ENCODE data around the gene GRAMD2B.
"Not testable (repeated sequence)": the region's sequence is repeated elsewhere in the genome, so short reads cannot be mapped to it uniquely, and the experiment has no call there.

Gene GRAMD2B

GRCh38 chr5:126413856-126414255 lies 9.4 kb upstream of the GRAMD2B start:
- DNase-seq (ENCODE audit: low read depth in 2 of 2): no peak

GRCh38 chr5:126414874-126415502 lies 8.2 kb upstream of the GRAMD2B start:
- no peak for DNase-seq (ENCODE audit: low read depth in 2 of 2)

GRCh38 chr5:126415789-126416188 lies 7.4 kb upstream of the GRAMD2B start:
- no peak for DNase-seq (ENCODE audit: low read depth in 2 of 2)

- DNase-seq (ENCODE audit: low read depth in 2 of 2): no peak
Observed at GRCh38 chr5:126416266-126416925, 6.8 kb upstream of the GRAMD2B start.

GRCh38 chr5:126417178-126417577 lies 6.0 kb upstream of the GRAMD2B start:
- no peak for DNase-seq (ENCODE audit: low read depth in 2 of 2)

- no peak for DNase-seq (ENCODE audit: low read depth in 2 of 2)
Observed at GRCh38 chr5:126419102-126419501, 4.1 kb upstream of the GRAMD2B start.

GRCh38 chr5:126428421-126428820 lies 5.2 kb downstream of the GRAMD2B start:
- no peak for DNase-seq (ENCODE audit: low read depth in 2 of 2)

- no peak for DNase-seq (ENCODE audit: low read depth in 2 of 2)
Observed at GRCh38 chr5:126430631-126431030, 7.4 kb downstream of the GRAMD2B start.

- no peak for DNase-seq (ENCODE audit: low read depth in 2 of 2)
Observed at GRCh38 chr5:126433701-126434100, 10.5 kb downstream of the GRAMD2B start.

- no peak for DNase-seq (ENCODE audit: low read depth in 2 of 2)
Observed at GRCh38 chr5:126435261-126435660, 12.1 kb downstream of the GRAMD2B start.

- no peak for DNase-seq (ENCODE audit: low read depth in 2 of 2)
Observed at GRCh38 chr5:126435714-126436113, 12.5 kb downstream of the GRAMD2B start.

- no peak for DNase-seq (ENCODE audit: low read depth in 2 of 2)
Observed at GRCh38 chr5:126437721-126438120, 14.5 kb downstream of the GRAMD2B start.

GRCh38 chr5:126438267-126438666 lies 15.1 kb downstream of the GRAMD2B start:
- no peak for DNase-seq (ENCODE audit: low read depth in 2 of 2)

GRCh38 chr5:126438868-126439267 lies 15.7 kb downstream of the GRAMD2B start:
- DNase-seq (ENCODE audit: low read depth in 2 of 2): no peak

GRCh38 chr5:126439724-126440123 lies 16.5 kb downstream of the GRAMD2B start:
- DNase-seq (ENCODE audit: low read depth in 2 of 2): not testable (repeated sequence)

- DNase-seq (ENCODE audit: low read depth in 2 of 2): no peak
Observed at GRCh38 chr5:126441230-126441629, 18.0 kb downstream of the GRAMD2B start.

- DNase-seq (ENCODE audit: low read depth in 2 of 2): no peak
Observed at GRCh38 chr5:126443374-126443851, 20.2 kb downstream of the GRAMD2B start.

- DNase-seq (ENCODE audit: low read depth in 2 of 2): no peak
Observed at GRCh38 chr5:126444137-126444536, 20.9 kb downstream of the GRAMD2B start.

- DNase-seq (ENCODE audit: low read depth in 2 of 2): no peak
Observed at GRCh38 chr5:126445502-126446174, 22.4 kb downstream of the GRAMD2B start.

- no peak for DNase-seq (ENCODE audit: low read depth in 2 of 2)
Observed at GRCh38 chr5:126446498-126447224, 23.5 kb downstream of the GRAMD2B start.

GRCh38 chr5:126448720-126449119 lies 25.5 kb downstream of the GRAMD2B start:
- no peak for DNase-seq (ENCODE audit: low read depth in 2 of 2)

- peak; percentile 27 to 44 for DNase-seq (ENCODE audit: low read depth in 2 of 2)
Observed at GRCh38 chr5:126449751-126450271, 26.6 kb downstream of the GRAMD2B start.

Data from activated CD8-positive, alpha-beta memory T cell treated with anti-CD3 and anti-CD28 coated beads for 4 hours (primary cell).